Naive B cell (primary cell): ENCODE results near the gene LSAMP. TPM values are rescaled to one million over a fixed set of nuclear protein-coding genes. Genes with fewer than 3 reads are reported as not detected.

Experiments used
- ATAC-seq, 2 donors: fragments of 150-1000 bp; cut with Tn5 transposase; 2 replicates each; pipeline ENCODE4 v1.10.0; 2021; ENCODE audit warnings: low read depth in 2 of 2, mild to moderate bottlenecking in 2 of 2, moderate library complexity in 2 of 2
- DNase-seq: peaks from one replicate; pipeline ENCODE4 v3.0.0; 2022
- H3K27ac Mint-ChIP-seq, 6 donors: one replicate each; pipeline ENCODE4 v1.8.0; 2020 to 2022; ENCODE audit warnings: mild to moderate bottlenecking in 6 of 6, mixed read lengths in 6 of 6, moderate library complexity in 5 of 6, inconsistent platforms in 2 of 6
- H3K27me3 Mint-ChIP-seq, 3 donors: one replicate each; pipeline ENCODE4 v1.8.0; 2021 to 2022; ENCODE audit warnings: mixed read lengths in 3 of 3, mild to moderate bottlenecking in 1 of 3
- H3K36me3 Mint-ChIP-seq, 2 donors: one replicate each; pipeline ENCODE4 v1.8.0; 2020 to 2022; ENCODE audit warnings: mixed read lengths in 2 of 2, inconsistent platforms in 1 of 2, mild to moderate bottlenecking in 1 of 2
- H3K4me1 Mint-ChIP-seq, 3 donors: one replicate each; pipeline ENCODE4 v1.8.0; 2020 to 2022; ENCODE audit warnings: mixed read lengths in 3 of 3, inconsistent platforms in 1 of 3, mild to moderate bottlenecking in 1 of 3, moderate library complexity in 1 of 3
- H3K4me3 Mint-ChIP-seq, 8 donors: one replicate each; pipeline ENCODE4 v1.8.0; 2020 to 2022; ENCODE audit warnings: mild to moderate bottlenecking in 8 of 8, mixed read lengths in 8 of 8, moderate library complexity in 8 of 8, inconsistent platforms in 2 of 8
- H3K9me3 Mint-ChIP-seq, 7 donors: one replicate each; pipeline ENCODE4 v1.8.0; 2020 to 2022; ENCODE audit warnings: mixed read lengths in 7 of 7, mild to moderate bottlenecking in 5 of 7, inconsistent platforms in 2 of 7, moderate library complexity in 1 of 7
- polyA plus RNA-seq, 6 donors: library from polyadenylated mRNA; unstranded; fragments of 300-500 nt; fragmentation: Illumina TruSeq; gene quantifications; one replicate each; pipeline ENCODE4 v1.2.3, GENCODE V29; 2021; ENCODE audit warnings: low read depth in 6 of 6

The LSAMP gene
- polyA plus RNA-seq, 6 donors from 2014 or later, result not detected

DNA sequence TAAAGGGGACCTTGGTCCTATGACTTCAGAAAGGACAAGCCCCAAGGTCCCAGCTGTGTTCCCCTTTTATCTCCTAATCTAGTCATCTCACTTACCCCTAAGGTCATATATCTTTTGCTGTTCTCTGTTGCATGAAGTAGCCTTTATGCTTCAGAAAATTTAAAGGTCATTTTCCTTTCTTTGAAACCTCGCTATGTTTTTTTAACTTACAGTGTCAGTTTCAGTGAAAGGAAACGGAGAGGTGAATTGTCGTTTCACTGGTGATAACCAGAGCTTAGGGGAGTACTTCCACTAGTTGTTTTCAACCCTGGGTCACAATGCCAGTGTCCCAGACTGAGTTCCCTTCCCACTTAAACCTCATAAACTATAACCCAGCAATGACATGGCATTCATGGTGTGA is 464.6 kb downstream of the LSAMP start:
- Mint-ChIP-seq H3K9me3 (peaks cover 0 to 9% (median 3%) of the 10 kb centered on the region in 7 donors), H3K4me3 (no peak overlapping the region), H3K4me1 (no peaks in the 10 kb centered on the region), H3K36me3 (no peaks in the 10 kb centered on the region), H3K27me3 (peaks cover 0 to 8% (median 0%) of the 10 kb centered on the region in 3 donors), H3K27ac (no peak overlapping the region)
- ATAC-seq (no peak), DNase-seq (no peak)

DNA sequence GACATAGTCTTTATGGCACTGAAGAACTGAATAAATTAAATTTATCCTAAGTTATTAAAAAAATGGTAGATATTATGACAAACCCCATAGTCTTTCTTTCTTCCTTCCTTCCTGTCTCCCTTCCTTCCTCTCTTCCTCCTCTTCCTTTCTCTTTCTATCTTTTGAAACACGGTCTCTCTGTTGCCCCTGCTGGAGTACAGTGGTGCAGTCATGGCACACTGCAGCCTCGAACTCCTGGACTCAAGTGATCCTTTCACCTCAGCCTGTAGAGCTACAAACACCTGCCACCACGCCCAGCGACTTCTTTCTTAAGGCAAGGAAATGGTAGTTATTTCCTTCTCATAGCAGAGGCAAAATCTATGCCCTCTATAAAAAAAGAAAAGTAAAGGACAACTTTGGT is 467.4 kb downstream of the LSAMP start:
- Mint-ChIP-seq H3K9me3 (peaks cover 0 to 16% (median 3%) of the 10 kb centered on the region in 7 donors), H3K27ac (no peak overlapping the region), H3K4me1 (no peaks in the 10 kb centered on the region), H3K36me3 (no peaks in the 10 kb centered on the region), H3K4me3 (no peak overlapping the region), H3K27me3 (peaks cover 0 to 2% (median 0%) of the 10 kb centered on the region in 3 donors)
- ATAC-seq (no peak), DNase-seq (no peak)

DNA sequence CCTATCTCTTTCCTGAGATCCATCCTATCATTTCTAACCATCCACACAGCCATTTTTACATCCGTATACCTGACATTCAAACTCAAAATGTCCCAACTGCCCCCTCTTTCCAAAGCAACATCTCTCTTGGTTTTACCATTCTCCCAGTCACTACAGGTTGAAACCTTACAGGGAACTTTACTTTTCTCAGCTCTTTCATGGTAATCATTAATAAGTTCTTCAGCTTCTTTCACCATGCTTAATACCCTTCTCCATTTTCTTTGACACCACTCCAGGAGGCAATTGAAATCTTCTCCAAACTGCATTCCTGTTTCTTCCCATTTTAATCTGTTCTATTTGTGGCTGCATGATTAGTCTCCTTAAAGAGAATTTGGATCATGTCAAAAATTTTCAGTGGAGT is 469.5 kb downstream of the LSAMP start:
- ATAC-seq, result no peak
- peaks cover 0 to 16% (median 3%) of the 10 kb centered on the region in 7 donors for H3K9me3 Mint-ChIP-seq
- H3K4me1 Mint-ChIP-seq, result no peaks in the 10 kb centered on the region
- DNase-seq, result no peak
- no peaks in the 10 kb centered on the region for H3K36me3 Mint-ChIP-seq
- peaks cover 0 to 5% (median 0%) of the 10 kb centered on the region in 3 donors for H3K27me3 Mint-ChIP-seq
- no peak overlapping the region for H3K27ac Mint-ChIP-seq
- no peak overlapping the region for H3K4me3 Mint-ChIP-seq

DNA sequence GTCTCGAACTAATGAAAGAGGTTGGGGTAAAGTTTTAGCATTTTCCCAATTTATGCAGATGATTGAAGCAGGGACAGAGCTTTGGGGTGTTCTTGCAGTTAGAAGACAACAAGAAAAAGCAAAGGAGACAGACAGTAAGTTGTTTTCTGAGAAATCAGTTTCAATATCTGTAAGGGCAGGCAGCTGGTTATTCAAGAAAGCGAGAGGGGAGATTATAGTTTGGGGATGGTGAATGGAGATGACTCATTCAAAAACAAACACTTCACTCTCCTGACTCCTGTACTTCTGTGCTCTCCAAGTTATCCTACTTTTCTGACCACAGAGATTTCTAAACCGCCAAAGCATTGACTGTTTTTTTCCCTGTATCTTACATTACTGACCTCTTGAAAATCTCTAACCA is 469.9 kb downstream of the LSAMP start:
- Mint-ChIP-seq H3K27ac (no peak overlapping the region), H3K36me3 (no peaks in the 10 kb centered on the region), H3K9me3 (peaks cover 0 to 16% (median 3%) of the 10 kb centered on the region in 7 donors), H3K4me3 (no peak overlapping the region), H3K4me1 (no peaks in the 10 kb centered on the region), H3K27me3 (peaks cover 0 to 5% (median 0%) of the 10 kb centered on the region in 3 donors)
- no peak for ATAC-seq
- no peak for DNase-seq

DNA sequence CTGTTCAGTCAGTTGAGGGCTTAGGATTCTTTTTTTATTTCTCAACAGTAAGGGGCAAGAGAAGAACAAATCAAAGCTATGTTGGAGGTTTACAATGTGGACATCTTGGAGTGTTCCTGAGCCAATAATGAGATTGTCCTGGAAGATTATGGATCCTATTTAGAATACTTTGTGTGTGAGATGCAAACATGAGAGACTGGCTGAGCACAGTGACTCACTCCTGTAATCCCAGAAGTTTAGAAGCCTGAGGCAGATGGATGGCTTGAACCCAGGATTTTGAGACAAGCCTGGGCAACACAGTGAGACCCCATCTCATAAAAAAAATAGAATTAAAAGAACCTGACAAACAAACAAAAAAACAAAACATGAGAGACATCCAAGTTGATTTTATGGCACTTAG is 470.3 kb downstream of the LSAMP start:
- Mint-ChIP-seq H3K27ac (no peak overlapping the region), H3K4me3 (no peak overlapping the region)
- no peak for DNase-seq

DNA sequence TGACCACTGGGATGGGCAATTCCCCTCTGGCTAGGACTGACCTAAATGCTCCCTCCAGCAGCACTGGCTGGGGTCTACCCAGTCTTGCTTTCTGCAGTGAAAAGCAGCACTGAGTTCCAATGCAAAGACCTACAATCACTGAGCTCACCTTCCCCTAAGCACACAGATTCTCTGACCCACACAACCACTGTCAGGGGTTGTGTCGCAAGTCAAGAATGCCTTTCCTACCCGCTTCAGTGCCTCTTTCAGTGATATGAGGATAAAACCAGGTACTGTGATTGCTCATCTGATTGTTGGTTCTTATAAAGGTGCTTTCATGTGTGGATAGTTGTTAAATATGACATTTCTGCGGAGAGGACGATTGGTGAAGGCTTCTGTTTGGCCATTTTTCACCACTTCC is 476.4 kb downstream of the LSAMP start:
- Mint-ChIP-seq H3K4me3 (no peak overlapping the region), H3K36me3 (no peaks in the 10 kb centered on the region), H3K27me3 (peaks cover 0 to 5% (median 0%) of the 10 kb centered on the region in 3 donors), H3K27ac (no peak overlapping the region), H3K9me3 (peaks cover 0 to 8% (median 4%) of the 10 kb centered on the region in 7 donors), H3K4me1 (no peaks in the 10 kb centered on the region)
- DNase-seq (no peak), ATAC-seq (no peak)

More for the DNA sequence above, 470.3 kb downstream of the LSAMP start:
- ATAC-seq, result no peak
- H3K27me3 Mint-ChIP-seq, result peaks cover 0 to 5% (median 0%) of the 10 kb centered on the region in 3 donors
- peaks cover 0 to 16% (median 3%) of the 10 kb centered on the region in 7 donors for H3K9me3 Mint-ChIP-seq
- H3K36me3 Mint-ChIP-seq, result no peaks in the 10 kb centered on the region
- H3K4me1 Mint-ChIP-seq, result no peaks in the 10 kb centered on the region

DNA sequence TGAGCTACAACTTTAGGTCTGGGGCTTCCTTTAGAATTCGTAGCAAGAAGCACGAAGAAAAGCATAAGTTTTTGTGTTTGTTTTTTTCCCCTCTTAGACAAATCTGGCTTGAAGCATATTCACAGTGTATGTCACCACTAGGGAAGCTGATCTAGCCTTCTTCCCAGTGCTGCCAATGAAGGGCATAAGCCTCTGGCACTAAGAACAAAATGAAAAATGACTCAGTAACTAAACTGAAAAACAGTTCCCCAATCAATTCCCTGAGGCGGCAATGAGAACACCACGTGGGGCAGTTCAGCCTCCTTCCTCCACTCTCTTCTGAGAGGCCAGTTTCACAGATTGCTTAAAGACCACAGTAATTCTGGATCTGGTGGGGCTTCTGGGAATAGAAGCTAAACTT is 483.9 kb downstream of the LSAMP start:
- H3K36me3 Mint-ChIP-seq, result no peaks in the 10 kb centered on the region
- no peaks in the 10 kb centered on the region for H3K27me3 Mint-ChIP-seq
- ATAC-seq (no peak), DNase-seq (no peak)
- no peaks in the 10 kb centered on the region for H3K4me1 Mint-ChIP-seq
- H3K9me3 Mint-ChIP-seq, result peaks cover 0 to 2% (median 0%) of the 10 kb centered on the region in 7 donors
- no peak overlapping the region for H3K27ac Mint-ChIP-seq
- H3K4me3 Mint-ChIP-seq, result no peak overlapping the region

DNA sequence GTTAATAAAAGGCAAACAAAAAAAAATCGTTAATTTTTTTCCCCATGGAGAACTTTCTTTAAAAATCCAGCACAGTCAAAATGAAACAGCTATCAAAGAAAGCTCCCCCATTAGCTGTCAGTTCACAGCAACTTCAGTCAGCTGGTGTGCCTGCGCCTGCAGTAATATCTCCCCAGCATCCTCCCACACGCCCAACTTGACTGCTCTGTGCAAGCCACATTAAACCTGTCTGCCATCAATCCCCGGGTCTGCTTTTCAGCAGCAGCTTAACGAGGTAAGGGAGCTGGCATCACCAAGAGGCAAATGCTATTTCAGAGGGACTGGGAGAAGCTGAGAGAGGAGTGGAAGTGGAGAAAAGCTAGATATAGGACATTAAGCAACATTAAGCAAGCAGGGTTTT is 484.5 kb downstream of the LSAMP start:
- ATAC-seq, result no peak
- Mint-ChIP-seq H3K9me3 (peaks cover 0 to 2% (median 0%) of the 10 kb centered on the region in 7 donors), H3K27ac (no peak overlapping the region), H3K4me3 (no peak overlapping the region), H3K36me3 (no peaks in the 10 kb centered on the region), H3K27me3 (no peaks in the 10 kb centered on the region), H3K4me1 (no peaks in the 10 kb centered on the region)
- DNase-seq, result no peak

DNA sequence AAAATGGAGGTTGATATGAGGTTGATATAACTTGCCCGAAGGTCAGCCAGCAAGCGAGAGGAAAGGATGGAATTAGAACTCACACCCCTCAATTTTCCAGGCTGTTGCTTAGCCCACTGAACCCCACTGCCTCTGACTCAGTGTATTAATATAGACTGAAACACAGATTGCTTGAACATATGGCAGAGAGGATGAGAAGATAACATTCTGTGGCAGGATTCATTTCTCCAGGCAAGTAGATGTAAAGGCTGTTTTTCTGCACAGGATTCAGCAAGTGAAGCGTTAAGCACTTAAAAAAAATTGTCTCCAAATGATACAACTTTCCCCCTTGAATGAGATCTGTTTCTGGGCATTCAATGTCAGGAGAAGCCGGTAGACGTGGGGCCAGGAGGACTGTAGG is 486.8 kb downstream of the LSAMP start:
- ATAC-seq (no peak), DNase-seq (no peak)
- Mint-ChIP-seq H3K27me3 (no peaks in the 10 kb centered on the region), H3K4me3 (no peak overlapping the region), H3K4me1 (no peaks in the 10 kb centered on the region), H3K9me3 (peaks cover 0 to 2% (median 0%) of the 10 kb centered on the region in 7 donors), H3K36me3 (no peaks in the 10 kb centered on the region), H3K27ac (no peak overlapping the region)

DNA sequence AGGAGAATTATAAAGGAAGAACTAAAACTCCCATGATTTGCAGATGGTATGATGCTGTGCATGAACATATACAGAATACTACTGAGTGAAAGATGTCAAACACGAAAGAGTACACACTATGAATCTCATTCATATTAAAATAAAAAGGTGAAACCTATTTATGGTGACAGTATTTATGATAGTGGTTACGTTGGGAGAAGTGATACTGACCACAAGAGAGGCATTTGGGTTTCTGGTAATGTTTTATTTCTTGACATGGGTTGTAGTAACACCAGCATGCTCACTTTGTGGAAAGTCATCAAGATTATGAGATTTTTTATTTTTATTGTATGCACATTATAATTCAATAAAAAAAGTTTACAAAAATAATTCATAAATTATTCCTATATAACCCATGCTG is 498.0 kb downstream of the LSAMP start:
- ATAC-seq (no peak), DNase-seq (no peak)
- Mint-ChIP-seq H3K36me3 (no peaks in the 10 kb centered on the region), H3K27me3 (peaks cover 0 to 6% (median 0%) of the 10 kb centered on the region in 3 donors), H3K9me3 (peaks cover 0 to 24% (median 7%) of the 10 kb centered on the region in 7 donors), H3K4me1 (no peaks in the 10 kb centered on the region), H3K27ac (no peak overlapping the region), H3K4me3 (no peak overlapping the region)

DNA sequence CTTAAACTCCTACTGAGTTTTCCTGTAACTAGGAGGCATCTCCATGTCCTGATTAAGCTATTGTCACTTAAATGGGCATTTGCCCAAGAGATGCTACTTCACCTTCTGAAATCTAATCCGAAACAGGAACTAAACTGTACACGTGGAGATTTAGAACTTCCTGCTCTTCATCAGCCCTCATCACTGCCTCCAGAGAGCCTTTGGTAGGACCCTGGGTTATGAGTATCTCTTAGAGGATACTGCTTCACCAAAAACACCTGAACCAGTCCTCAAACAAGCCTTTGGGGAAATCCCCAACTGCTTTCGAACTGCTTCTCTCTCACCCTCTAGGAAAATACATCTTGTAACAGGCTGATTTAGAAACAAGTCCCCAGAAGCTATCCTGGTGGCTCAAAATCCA is 501.7 kb downstream of the LSAMP start:
- peaks cover 0 to 6% (median 3%) of the 10 kb centered on the region in 7 donors for H3K9me3 Mint-ChIP-seq
- DNase-seq, result no peak
- H3K4me3 Mint-ChIP-seq, result no peak overlapping the region
- H3K27ac Mint-ChIP-seq, result no peak overlapping the region
- H3K4me1 Mint-ChIP-seq, result no peaks in the 10 kb centered on the region
- no peaks in the 10 kb centered on the region for H3K36me3 Mint-ChIP-seq
- no peak for ATAC-seq
- H3K27me3 Mint-ChIP-seq, result peaks cover 0 to 4% (median 0%) of the 10 kb centered on the region in 3 donors

DNA sequence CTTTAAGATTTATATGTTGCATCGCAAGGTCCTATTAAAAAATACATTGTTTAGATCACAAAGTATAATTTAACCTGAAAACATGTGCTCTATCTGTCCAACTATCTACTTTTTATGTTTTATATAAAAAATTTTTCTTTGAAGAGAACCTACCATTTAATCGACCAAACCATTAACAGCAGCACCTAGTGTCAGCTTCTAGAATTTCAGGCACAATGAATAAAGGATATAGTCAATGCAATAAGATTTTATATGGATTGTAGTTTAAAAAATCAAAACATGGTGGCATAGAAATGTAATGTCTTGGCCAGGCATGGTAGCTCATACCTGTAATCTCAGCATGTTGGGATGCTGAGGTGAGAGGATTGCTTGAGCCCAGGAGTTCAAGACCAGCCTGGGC is 508.2 kb downstream of the LSAMP start:
- H3K4me1 Mint-ChIP-seq, result no peaks in the 10 kb centered on the region
- no peak for DNase-seq
- no peak for ATAC-seq
- H3K4me3 Mint-ChIP-seq, result no peak overlapping the region
- no peaks in the 10 kb centered on the region for H3K27me3 Mint-ChIP-seq
- peaks cover 0 to 7% (median 3%) of the 10 kb centered on the region in 7 donors for H3K9me3 Mint-ChIP-seq
- H3K36me3 Mint-ChIP-seq, result no peaks in the 10 kb centered on the region
- H3K27ac Mint-ChIP-seq, result no peak overlapping the region

DNA sequence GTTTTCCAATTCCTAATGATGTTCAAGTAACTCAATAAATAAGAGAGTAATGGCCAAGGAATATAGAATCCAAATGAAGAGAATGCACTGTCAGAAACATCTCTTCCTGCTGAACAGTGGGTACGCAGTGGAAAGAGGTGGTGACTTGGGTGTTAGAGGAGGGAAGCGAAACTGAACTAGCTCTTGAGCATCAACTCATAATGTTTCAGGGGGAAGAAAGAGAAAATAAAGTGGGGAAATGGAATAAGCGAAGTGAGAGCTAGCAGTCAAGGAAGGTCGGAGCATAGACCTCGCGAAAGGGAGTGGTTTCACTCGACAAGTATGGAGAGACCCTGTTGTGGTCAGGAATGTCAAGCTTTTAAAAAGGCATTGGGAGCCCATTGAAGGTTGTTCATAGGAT is 512.5 kb downstream of the LSAMP start:
- no peak overlapping the region for H3K27ac Mint-ChIP-seq
- DNase-seq, result no peak
- no peaks in the 10 kb centered on the region for H3K4me1 Mint-ChIP-seq
- no peaks in the 10 kb centered on the region for H3K36me3 Mint-ChIP-seq
- H3K27me3 Mint-ChIP-seq, result peaks cover 0 to 6% (median 6%) of the 10 kb centered on the region in 3 donors
- peaks cover 0 to 7% (median 0%) of the 10 kb centered on the region in 7 donors for H3K9me3 Mint-ChIP-seq
- H3K4me3 Mint-ChIP-seq, result no peak overlapping the region
- ATAC-seq, result no peak

DNA sequence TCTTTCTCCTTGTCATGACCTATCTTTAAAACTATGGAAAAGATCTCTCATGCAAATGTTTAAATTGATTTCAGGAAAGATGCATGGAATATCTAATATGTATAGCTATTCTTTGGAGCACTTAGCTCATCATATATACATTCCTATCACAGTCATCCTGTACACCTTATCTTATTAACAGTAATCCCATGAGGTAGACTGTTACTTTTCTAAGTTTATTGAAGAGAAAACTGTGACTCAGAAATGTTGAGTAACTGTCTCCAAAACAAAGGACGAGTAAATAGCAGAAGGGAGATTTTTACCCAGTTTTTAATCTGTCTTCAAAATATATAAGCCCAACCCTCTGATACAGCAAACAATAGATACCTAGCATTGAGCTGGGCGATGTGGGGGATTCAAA is 513.7 kb downstream of the LSAMP start:
- H3K27ac Mint-ChIP-seq, result no peak overlapping the region
- peaks cover 0 to 7% (median 0%) of the 10 kb centered on the region in 7 donors for H3K9me3 Mint-ChIP-seq
- H3K4me3 Mint-ChIP-seq, result no peak overlapping the region
- no peaks in the 10 kb centered on the region for H3K4me1 Mint-ChIP-seq
- no peaks in the 10 kb centered on the region for H3K36me3 Mint-ChIP-seq
- H3K27me3 Mint-ChIP-seq, result peaks cover 0 to 6% (median 6%) of the 10 kb centered on the region in 3 donors
- DNase-seq, result no peak
- ATAC-seq, result no peak

DNA sequence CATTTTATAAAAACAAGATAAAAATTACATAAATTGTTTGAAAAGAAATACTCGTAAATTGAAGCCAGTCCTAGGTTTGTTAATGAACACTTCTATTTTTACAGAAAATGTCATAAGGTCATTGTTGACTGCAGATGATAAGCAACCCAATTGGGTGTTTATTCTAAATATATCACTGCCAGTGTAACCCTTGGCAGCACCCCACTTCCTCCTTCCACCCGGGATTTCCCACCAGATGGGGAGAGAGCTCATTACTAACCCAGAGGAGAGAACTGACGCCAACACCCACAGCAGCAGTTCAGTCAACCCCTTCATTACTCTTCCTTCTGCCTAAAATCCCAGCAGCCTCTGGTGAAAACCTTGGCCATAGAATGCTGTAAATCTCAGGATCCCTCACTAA is 514.4 kb downstream of the LSAMP start:
- Mint-ChIP-seq H3K36me3 (no peaks in the 10 kb centered on the region), H3K4me1 (no peaks in the 10 kb centered on the region), H3K4me3 (no peak overlapping the region), H3K27ac (no peak overlapping the region), H3K9me3 (peaks cover 0 to 7% (median 0%) of the 10 kb centered on the region in 7 donors), H3K27me3 (peaks cover 0 to 6% (median 6%) of the 10 kb centered on the region in 3 donors)
- ATAC-seq, result no peak
- no peak for DNase-seq
